Stimulated activated CD4-positive, alpha-beta T cell treated with anti-CD3 and anti-CD28 coated beads, Interleukin-4, amount 100 ng/mL, for 4 hours (primary cell): ENCODE results near the gene MARCO.
"Not testable (repeated sequence)": the region's sequence is repeated elsewhere in the genome, so short reads cannot be mapped to it uniquely, and the experiment has no call there.

ENCODE experiments used
- DNase-seq, 2 experiments: peaks; one replicate each; pipeline ENCODE4 v3.0.0-alpha.2; 2020

MARCO gene

DNA sequence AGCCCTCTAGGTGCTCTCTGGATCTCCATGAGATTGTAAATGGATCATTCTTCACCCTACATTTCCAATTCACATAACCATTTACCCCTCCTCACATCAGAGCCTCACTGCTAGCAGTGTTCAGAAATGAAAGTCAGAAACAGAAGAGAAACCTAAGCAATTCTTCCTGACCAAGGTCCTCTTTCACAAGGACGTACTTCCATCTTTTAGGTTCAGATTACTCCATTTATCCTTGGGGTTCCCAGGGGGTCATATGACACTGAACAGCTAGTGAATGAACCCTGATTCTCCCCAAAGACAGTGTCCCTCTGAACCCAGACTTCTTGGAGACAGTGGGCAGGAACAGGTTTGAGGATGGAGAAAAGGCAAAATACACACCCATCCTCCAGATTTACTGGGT lies 12.9 kb upstream of the MARCO start:
- no peak for DNase-seq

DNA sequence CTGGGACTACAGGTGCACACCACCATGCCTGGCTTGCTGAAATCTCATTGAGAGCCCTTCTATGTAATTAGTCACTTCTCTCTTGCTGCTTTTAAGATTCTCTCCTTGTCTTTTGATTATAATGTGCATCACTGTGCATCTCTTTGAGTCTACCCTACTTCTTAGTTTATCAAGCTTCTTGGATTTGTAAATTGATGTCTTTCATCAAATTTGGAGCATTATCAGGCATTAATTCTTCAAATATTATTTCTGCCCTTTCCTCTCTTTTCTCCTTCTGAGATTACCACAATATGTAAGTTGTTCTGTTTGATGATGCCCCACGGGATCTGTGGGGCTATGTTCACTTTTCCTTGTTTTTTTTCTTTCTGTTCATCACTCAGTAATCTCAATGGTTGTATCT lies 9.0 kb upstream of the MARCO start:
- DNase-seq, result no peak

DNA sequence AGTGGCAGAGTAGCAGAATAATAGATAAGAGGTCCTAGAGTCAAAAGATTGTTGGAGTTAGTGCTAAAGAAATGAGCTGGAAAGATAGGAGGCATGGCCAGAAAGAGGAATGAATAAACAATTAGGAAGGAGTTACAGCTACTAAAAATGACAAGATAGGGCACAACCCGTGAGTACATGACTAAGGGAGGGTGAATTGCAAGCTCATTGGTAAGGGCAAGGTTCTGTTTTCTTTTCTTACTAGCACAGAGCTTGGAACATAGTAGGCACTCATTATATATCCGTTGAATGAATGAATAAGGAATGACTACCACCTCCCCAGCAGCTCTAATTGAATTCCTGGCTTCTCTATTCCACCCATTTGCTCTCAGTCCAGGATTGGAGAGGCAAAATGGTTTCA lies 5.7 kb upstream of the MARCO start:
- DNase-seq, result no peak

DNA sequence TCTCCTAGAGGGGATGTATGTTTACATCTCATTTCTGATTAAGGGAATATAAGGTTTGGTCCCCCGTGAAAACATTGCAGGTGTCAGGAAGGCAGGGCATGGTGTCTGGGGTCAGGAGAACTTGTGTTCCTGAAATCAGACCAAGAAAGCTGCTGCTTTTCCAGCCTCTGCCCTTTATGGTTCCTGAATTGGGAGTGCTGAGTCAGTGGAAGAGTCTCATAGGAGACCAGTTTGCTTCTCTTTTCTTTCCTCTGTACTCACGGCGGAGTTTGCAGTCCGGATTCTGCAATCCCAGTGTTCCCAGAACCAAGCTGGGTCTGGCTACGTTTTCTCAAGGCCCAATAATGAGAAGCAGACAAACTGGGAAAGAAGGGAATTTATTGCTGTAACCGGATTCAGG lies 5.1 kb upstream of the MARCO start:
- DNase-seq, result no peak

DNA sequence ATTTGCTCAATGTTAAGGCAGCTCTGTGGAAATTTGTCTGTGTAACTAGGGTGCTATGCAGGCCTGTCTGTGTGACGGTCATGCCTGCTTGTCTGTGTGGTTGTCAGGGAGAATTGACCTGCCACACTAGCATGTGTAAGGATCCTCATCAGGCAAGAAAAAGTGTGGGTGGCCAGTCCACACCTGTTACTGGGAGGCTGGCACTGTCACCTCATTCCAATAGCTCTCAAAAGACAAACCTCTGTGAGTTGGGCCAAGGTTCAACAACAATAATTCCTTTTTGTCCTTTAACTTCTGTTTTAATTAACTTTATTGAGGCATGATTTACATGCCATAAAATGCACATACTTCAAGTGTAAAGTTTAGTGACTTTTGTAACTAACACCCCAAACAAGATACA lies 4.2 kb upstream of the MARCO start:
- no peak for DNase-seq

DNA sequence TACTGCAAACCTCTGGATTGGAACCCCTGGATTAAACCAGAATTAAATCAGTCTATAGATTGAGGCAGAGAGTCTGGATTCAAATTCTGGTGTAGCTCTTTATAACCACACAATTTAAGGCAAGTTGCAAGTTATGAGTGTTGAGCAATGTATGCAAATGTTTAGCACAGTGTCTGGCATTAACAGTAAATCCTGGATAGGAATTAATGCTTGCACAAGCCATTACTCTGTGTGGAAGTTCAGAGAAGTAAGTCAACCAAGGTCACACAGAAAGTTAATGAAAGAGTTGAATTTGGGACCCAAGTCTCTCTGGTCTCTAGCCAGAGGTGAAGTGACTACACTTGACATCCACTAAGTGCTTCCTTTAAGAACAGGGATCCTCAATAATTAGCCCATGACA lies 2.0 kb upstream of the MARCO start:
- no peak for DNase-seq

DNA sequence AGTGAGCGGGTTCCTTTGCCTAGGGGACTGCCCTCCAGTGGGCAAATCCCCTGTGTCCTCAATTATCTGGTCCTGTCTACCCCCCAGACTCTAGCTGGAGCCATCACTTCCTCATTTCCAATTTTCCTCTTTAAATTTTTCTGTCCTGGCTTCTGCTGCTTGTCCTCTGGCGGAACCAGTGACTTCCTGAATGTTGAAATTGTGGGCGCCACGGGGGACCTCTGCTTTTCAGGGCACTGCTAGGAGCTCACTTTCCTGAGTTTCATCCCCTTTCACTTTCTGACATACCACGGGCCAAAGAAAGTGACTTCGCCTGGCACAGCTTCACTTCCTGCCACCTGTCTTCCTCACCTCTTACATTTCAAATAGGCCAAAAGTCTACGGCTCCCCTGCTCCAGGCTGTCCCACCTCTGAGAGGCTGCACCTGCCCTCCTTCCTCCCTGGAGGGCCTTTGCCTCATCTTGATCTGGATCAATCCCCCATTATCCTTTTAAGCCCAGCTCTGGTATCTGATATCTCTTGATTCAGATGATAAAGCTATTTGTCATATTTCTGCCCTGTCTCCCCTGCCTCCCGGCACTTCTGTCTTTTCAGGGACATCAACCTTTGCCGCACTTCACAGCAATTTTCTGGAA lies 1.4 kb upstream of the MARCO start:
- no peak for DNase-seq

DNA sequence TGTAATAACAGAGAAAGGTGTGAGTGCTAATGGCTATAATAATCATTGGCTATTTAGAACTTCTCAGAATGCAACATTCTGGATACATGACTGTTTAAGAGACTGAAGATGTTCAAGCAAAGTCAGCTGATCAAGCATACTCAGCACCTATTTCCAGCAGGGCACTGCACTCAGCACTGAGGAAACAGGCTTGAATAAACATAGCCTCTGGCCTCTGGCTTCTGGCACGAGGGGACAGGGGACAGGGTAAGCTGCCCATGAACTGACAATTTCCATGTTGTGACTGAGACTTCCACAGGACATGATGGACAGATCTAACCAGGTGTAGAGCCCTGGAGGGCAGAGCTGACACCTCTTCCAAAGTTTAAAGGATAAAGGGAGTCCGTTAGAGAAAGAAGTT lies 1.3 kb downstream of the MARCO start:
- DNase-seq, result no peak

DNA sequence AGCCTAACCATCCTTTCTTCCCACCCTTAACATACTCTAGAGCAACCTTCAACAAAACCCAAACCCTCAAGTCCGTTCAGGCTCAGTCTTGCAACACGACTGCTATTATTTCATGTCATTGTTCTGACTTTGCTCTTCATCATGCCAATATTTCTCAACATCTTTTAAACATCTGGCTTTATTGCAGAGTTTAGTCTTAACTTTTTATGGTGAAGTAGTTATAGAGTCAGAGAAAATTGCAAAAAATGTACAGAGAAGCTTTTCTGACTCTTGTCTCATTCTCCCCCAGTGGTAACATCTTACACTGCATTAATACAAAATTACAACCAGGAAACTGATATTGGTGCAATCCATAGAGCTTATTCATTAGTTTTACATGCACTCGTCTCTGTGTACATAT lies 3.9 kb downstream of the MARCO start:
- DNase-seq, result no peak

DNA sequence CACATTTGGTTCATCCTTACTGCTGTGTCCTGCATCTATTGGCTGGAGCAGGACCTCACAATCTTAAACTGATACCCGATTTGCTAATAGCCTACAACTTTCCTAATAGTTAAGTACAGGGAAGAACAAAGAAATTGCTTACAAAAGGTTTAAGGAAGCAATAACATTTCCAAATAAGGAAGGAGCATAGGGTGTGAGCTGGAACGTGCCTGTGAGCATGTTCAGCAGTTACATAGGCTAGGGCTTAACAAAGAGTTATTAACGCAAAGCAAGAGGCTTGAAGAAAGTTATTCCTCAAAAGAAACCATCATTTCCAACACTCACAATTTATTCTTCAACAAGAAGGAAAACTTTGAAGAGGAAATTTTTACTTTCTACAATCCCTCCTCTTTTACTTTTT lies 6.3 kb downstream of the MARCO start:
- not testable (repeated sequence) for DNase-seq

DNA sequence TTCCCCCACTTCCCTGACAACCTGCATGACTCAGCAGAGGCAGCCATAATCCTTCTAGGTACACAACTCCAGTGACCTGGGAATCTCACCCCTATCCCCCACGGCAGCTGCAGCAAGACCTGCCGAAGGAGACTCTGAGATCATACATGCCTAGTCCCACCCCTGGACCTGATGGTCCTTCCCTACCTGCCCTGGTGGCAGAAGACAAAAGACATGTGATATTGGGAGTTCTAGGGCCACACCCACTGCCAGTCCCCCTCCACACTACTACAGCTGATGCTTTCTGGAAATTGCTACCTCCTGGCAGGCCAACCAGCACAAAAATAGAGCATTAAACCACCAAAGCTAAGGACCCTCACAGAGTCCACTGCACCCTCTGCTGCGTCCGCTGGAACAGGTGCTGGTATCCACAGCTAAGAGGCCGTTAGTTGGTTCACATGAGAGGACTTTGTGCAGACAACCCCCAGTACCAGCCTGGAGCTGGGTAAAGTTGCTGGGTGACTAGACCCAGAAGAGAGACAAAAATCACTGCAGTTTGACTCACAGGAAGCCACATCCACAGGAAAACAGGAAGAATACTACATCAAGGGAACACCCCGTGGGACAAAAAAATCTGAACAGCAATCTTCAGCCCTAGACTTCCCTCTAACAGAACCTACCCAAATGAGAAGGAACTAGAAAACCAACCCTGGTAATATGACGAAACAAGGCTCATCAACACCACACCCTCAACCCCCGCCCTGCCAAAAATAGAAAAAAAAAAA lies 12.5 kb downstream of the MARCO start:
- DNase-seq, result no peak

DNA sequence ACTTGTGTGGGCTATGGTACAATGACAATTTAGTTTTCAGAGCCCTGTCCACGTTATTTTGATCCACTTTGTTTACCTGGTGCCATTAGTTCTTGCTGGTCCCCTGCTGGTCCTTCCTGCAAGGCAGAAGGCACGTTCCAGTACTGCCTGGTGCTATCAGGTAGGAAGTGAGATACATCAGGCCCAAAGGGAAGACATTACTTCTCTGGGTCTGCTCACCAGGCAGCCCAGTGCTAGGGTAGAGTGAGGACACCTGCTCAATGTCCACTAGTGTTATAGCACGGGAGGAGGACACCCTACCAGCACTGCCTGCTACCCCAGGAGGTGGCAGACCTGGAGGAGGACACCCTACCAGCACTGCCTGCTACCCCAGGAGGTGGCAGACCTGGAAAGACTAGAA lies 23.7 kb downstream of the MARCO start:
- no peak for DNase-seq

DNA sequence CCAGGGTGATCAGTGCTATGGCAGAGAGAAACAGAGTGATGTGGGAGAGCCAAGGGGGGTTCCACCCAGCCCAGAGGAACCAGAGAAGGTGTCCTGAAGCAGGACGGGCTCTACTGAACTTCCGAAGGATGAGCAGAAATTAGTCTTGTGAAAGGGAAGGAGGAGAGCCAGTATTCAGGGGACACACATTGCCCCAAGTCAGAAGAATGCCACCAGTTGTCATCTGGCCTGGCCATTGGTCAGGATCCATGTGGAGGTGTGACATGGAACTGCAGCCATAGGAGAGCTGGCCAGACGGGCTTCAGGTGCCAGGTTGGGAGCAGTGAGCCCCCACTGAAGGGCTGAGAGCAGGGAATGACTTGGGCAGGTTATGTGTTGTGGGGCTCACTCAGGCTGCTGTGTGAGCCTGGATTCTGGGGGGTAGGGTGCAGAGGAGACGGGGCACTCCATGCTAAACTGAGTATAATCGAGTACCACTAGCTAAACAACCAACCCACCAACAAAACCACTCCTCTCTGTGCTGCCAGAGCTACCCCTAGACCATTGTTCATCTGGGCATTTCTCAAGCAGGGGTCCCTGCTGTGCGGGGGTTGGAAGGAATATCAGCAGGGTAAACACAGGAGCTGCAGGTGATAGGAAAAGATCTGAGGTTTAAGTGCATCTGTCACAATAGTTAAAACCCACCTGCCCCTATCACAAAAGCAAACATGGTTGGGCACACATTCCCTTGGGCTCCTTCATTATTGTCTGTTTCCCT lies 25.3 kb downstream of the MARCO start:
- DNase-seq, result no peak

DNA sequence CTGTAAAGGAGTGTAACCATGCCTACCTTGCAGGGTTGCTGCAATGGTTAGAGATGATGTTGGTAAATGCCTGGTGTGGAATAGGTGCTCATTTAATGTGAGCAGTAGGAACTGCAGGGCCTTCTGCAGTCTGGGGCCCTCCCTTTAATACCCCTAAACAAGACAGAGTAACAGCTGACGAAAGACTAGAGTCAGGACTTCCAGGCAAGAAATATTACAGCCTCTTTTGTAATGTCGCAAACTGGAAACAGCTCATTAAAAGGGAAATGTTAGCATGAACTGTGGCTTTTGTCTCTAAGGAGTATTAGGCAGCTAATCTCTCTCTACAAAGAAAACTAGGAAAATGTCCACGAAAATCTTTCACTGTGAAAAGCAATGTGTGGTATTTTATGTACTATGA lies 26.0 kb downstream of the MARCO start:
- DNase-seq, result no peak

DNA sequence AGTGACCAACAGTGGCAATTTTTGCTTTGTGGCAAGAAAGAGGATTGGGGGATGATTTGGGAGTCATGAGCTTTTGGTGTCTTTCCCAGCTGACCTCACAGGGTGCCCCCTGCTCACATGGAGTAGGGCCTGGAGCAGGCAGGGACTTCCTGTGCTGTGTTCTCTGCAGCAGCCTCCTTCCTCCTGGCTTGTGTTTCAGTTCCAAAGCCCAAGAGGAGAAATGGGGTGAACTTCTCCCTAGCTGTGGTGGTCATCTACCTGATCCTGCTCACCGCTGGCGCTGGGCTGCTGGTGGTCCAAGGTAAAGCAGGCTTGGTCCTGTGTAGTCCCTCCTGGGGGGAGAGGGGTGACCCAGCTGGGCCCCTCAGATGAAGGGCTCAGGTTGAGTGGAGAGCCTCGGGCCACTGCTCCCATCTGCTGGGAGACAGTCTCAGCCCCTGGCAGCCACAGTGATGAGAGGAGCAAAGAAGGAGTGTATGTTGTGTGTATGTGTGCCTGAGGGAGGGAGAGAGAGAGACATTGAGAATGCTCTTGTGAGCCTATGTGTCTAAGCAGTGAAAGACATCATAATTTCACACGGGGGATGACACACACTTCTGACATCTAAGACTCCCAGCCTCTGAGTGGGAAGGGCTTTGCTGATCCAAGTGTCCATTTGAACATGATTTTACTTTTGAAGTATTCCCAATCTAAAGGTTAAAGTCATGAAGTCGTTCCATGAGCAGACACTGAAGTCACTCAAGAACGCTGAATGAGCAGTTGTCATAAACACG lies 27.2 kb downstream of the MARCO start:
- DNase-seq, result no peak

DNA sequence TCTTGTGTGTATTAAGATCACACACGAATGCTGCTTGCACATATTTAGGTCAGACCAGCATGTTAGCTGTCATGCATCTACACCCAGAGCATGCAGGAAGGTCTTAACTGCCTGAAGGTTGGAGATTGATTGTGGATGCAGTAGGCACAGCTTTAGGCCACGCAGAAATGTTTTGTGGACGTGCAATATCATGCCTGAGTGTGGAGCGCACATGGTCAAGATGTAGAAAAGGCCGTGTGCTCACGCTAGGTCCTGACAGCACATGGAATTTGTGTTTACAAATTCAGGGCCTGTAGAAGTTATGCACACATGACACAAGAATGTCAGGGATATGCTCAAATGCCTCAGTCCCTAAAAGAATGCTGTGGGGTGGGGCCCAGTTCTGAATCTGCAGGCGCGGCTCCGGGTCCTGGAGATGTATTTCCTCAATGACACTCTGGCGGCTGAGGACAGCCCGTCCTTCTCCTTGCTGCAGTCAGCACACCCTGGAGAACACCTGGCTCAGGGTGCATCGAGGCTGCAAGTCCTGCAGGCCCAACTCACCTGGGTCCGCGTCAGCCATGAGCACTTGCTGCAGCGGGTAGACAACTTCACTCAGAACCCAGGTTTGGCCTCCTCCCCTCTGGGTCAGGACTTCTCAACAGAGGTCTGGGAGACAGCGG lies 27.9 kb downstream of the MARCO start:
- DNase-seq, result no peak

DNA sequence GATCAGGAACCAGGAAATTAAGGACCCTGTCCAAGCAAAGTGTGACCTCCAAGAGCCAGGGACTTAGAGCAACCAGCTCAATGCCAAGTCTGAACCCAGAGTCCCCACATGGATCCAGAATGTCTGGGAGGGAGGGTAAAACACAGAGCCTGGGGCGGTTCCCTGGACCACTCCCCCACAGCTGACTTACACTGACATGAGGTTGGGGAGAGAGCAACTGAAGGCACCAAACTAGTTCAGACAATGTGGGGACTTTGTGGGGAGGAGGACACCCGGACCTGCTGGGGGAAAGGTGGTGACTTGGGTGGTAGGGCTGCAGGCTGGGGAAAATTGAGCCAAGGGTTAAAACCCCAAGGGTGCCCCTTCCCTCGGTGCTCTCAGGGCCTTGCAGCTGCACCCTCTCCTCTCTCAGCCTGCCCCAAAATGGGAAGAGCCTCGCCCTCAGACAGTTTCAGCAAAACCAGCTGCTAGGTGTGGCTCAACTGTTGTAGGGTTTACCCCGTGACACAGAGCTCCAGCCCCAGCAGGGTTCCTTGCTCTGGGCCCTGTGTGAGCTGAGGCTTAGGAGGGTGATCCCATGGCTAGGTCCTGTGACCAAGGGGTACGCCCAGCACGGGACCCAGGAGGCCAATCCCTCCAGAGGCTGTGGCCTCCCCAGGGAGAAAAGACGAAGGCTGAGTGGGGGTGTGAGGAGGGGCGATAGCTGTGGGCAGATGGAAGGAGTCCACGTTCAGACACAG lies 28.6 kb downstream of the MARCO start:
- DNase-seq, result no peak

DNA sequence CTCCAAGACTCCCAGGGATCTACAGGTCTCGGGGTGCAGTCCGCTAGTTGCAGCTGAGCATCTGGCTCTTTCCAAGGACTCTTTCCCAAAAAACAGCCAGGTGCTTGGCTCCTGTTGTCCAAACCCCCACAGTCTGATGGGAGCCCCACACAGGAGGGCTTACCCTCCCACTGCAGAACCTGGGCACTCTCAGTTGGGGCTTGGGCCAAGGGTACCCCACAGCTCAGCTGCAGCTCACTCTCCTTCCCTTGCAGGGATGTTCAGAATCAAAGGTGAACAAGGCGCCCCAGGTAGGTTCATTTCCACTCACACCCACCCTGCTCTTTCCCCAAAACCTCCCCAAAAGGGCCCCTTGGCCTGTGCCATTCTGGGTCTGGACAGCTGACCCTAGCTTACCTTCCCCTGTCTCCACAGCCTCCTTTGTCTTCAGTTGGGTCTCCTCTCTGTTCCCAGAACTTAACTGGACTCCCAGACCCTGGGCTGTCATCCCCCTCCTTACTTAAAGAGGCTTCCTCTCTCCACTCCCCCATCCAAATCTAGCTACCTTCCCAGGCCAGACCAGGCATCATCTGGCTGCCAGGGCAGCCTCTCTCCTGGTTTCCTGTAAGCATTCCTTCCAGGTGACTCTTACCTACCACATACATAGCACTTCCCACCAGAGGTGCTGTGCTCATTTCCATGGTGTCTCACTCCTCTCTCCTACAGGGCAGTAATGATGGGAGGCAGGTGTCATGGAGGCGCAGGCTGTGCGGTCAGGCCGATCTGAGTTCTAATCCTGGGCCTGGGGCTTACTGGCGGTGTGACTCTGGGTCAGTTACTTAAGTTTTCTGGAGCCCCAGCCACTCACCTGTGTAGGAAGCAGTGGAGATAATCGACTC lies 29.5 kb downstream of the MARCO start:
- no peak for DNase-seq

DNA sequence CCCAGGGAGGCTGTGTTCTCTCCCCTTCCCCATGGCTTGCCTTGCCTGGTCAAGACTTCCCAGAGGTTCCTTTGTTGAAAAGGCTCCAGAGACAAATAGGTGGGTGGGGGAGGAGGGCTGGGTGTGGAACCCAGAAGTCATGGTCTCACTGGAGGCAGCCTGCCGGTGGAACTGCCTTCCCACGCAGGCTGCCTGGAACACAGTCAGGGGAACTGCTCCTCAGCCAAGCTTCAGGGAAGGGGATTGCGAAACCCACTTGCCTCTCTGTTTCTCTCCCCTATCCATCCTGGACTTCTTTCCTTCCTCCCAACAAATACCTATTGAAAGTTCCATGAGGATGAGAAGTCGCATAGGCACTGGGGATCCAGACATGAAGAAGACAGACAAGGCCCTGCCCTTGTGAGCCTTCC lies 31.6 kb downstream of the MARCO start:
- no peak for DNase-seq

DNA sequence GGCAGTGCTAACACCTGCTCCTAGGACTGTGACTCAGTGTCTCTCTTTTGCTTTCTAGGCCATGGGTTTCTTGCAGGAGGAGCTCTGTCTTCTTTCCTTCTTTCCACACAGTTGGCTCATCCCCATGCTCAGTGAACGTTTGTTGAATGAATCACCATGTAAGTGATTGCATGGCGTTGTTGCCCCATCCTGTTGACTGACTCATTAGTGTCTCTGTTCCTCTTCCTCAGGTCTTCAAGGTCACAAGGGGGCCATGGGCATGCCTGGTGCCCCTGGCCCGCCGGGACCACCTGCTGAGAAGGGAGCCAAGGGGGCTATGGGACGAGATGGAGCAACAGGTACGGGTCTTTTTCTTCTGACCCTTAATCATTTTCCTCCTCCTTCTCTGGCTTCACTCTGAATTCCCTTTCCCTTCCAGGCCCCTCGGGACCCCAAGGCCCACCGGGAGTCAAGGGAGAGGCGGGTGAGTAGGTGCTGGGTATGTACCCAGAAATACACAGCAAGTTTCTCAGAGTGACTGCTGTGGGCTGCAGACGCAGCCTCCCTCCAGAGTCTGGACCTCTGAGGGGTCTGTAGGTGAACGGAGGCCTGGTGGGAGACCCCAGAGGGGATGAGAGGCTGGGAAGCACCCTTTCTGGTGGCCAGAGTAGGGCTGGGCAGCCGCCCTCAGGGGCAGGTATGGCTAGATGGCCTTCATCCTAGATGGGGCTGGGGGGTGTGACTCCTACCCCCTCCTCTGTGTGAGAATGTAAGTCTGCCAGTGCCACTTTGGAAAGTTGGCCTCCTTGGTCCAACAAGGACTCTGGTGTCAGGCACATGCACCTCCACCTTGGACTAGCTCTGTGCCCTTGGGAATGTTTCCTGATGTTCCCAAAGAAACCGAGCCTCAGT lies 32.4 kb downstream of the MARCO start:
- DNase-seq, result no peak
